Fibroblast of skin of right biceps (primary cell): ENCODE data around the gene MIEN1.
"Not testable (repeated sequence)": the region's sequence is repeated elsewhere in the genome, so short reads cannot be mapped to it uniquely, and the experiment has no call there.

Source experiments
- DNase-seq: peaks from one replicate; pipeline ENCODE4 v3.0.0-alpha.2; 2013

MIEN1 gene

GRCh38 chr17:39730095-39730921 lies at the start of gene MIEN1:
Gene MIEN1 (minus strand): TSS chr17:39730532. CDS start chr17:39730495, 37 bp downstream.
- DNase-seq: peak; percentile 79

- no peak for DNase-seq
Measured at GRCh38 chr17:39777534-39778365, 47.4 kb upstream of the MIEN1 start.

- DNase-seq: no peak
Measured at GRCh38 chr17:39776252-39776651, 45.9 kb upstream of the MIEN1 start.

GRCh38 chr17:39775031-39775430 lies 44.7 kb upstream of the MIEN1 start:
- no peak for DNase-seq

GRCh38 chr17:39774047-39774446 lies 43.7 kb upstream of the MIEN1 start:
- no peak for DNase-seq

- no peak for DNase-seq
Measured at GRCh38 chr17:39772987-39773934, 42.9 kb upstream of the MIEN1 start.

- DNase-seq: no peak
Measured at GRCh38 chr17:39772415-39772814, 42.1 kb upstream of the MIEN1 start.

- DNase-seq: peak; percentile 42
Measured at GRCh38 chr17:39769974-39770587, 39.7 kb upstream of the MIEN1 start.

GRCh38 chr17:39767147-39767546 lies 36.8 kb upstream of the MIEN1 start:
- no peak for DNase-seq

GRCh38 chr17:39765766-39766165 lies 35.4 kb upstream of the MIEN1 start:
- no peak for DNase-seq

GRCh38 chr17:39765175-39765574 lies 34.8 kb upstream of the MIEN1 start:
- DNase-seq: no peak

GRCh38 chr17:39764171-39764570 lies 33.8 kb upstream of the MIEN1 start:
- not testable (repeated sequence) for DNase-seq

GRCh38 chr17:39763051-39763820 lies 32.9 kb upstream of the MIEN1 start:
- peak; percentile 93 for DNase-seq

- peak; percentile 67 for DNase-seq
Measured at GRCh38 chr17:39761861-39762496, 31.6 kb upstream of the MIEN1 start.

- no peak for DNase-seq
Measured at GRCh38 chr17:39759204-39759603, 28.9 kb upstream of the MIEN1 start.

- peak; percentile 85 for DNase-seq
Measured at GRCh38 chr17:39757931-39758873, 27.9 kb upstream of the MIEN1 start.

- DNase-seq: no peak
Measured at GRCh38 chr17:39757176-39757662, 26.9 kb upstream of the MIEN1 start.

GRCh38 chr17:39756380-39757079 lies 26.2 kb upstream of the MIEN1 start:
- no peak for DNase-seq
